Thoracic aorta (tissue), 2 donors: ENCODE data around the gene TGM1. TPM values are rescaled to one million over a fixed set of nuclear protein-coding genes. Genes with fewer than 3 reads are reported as not detected.

Experiments used
- ATAC-seq: fragments of 150-250 bp; one replicate; pipeline ENCODE4 v1.8.0; 2017; ENCODE audit warnings: low read depth; ENCODE audit not compliant: insufficient number of reproducible peaks, low FRiP score
- DNase-seq: peaks from one replicate; pipeline ENCODE4 v3.0.0-alpha.2; 2020; ENCODE audit warnings: low spot score
- H3K27ac ChIP-seq, 2 donors: fragments of 200-600 bp; sonication (generic); 1 replicate in 1 of 2; 2 replicates in 1 of 2; pipeline ENCODE4 v1.5.1; 2016; ENCODE audit warnings: mild to moderate bottlenecking in 2 of 2, moderate library complexity in 2 of 2
- H3K27me3 ChIP-seq: fragments of 200-600 bp; sonication (generic); replicated peaks from 2 replicates; pipeline ENCODE4 v1.6.0; 2016; ENCODE audit warnings: mild to moderate bottlenecking; ENCODE audit not compliant: insufficient read depth
- H3K36me3 ChIP-seq: fragments of 200-600 bp; sonication (generic); one replicate; pipeline ENCODE4 v1.5.1; 2016
- H3K4me1 ChIP-seq, 2 donors: fragments of 200-600 bp; sonication (generic); 1 replicate in 1 of 2; 2 replicates in 1 of 2; pipeline versions ENCODE4 v1.5.1 to v1.6.0; 2016; ENCODE audit warnings: low read depth in 2 of 2, mild to moderate bottlenecking in 1 of 2; ENCODE audit not compliant: control insufficient read depth in 1 of 2
- H3K4me3 ChIP-seq: fragments of 200-600 bp; sonication (generic); 2 replicates; pipeline ENCODE4 v1.5.1; 2016; ENCODE audit warnings: mild to moderate bottlenecking
- H3K9me3 ChIP-seq: fragments of 200-600 bp; sonication (generic); 2 replicates; pipeline ENCODE4 v1.5.1; 2016
- total RNA-seq, 2 donors: library from RNA; depleted of rRNA; stranded (reverse); fragments of >200 nt; gene quantifications; one replicate each; pipeline versions ENCODE4 v1.1.0 to v1.2.3, GENCODE V29; 2016
- TF ChIP-seq, protein P1 (sequence below): fragments of 200-600 bp; sonication (generic); IDR thresholded peaks from one replicate; pipeline ENCODE4 v1.5.1; 2019; ENCODE audit warnings: antibody characterized with exemption

TGM1 gene
- total RNA-seq, 2 donors from 2014 or later = 0.21 TPM; not detected in 1

DNA sequence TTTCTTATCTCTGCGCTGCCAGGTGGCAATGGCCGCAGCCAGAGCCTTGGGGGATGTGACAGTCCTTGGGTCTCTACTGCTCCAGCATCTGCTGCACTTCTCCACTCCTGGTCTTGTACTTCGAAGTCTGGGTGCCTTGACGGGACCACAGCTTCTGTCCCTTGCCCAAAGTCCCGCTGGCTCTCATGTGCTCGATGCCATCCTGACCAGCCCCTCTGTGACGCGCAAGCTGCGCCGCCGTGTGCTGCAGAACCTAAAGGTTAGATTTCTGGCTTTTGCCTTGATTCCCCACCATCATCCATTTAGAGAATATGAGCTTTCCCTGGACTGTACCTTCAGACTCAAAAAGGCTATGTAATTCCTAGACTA is 41.0 kb upstream of the TGM1 start:
- ATAC-seq (no peak), DNase-seq (no peak)
- Histone ChIP-seq H3K27me3 (no peaks in the 10 kb centered on the region), H3K27ac (no peak overlapping the region), H3K4me1 (peaks cover 7 to 12% of the 10 kb centered on the region in 2 donors), H3K36me3 (peaks cover 48% of the 10 kb centered on the region), H3K4me3 (no peak overlapping the region), H3K9me3 (no peaks in the 10 kb centered on the region)
- TF ChIP-seq, protein P1, sequence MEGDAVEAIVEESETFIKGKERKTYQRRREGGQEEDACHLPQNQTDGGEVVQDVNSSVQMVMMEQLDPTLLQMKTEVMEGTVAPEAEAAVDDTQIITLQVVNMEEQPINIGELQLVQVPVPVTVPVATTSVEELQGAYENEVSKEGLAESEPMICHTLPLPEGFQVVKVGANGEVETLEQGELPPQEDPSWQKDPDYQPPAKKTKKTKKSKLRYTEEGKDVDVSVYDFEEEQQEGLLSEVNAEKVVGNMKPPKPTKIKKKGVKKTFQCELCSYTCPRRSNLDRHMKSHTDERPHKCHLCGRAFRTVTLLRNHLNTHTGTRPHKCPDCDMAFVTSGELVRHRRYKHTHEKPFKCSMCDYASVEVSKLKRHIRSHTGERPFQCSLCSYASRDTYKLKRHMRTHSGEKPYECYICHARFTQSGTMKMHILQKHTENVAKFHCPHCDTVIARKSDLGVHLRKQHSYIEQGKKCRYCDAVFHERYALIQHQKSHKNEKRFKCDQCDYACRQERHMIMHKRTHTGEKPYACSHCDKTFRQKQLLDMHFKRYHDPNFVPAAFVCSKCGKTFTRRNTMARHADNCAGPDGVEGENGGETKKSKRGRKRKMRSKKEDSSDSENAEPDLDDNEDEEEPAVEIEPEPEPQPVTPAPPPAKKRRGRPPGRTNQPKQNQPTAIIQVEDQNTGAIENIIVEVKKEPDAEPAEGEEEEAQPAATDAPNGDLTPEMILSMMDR = no peak

DNA sequence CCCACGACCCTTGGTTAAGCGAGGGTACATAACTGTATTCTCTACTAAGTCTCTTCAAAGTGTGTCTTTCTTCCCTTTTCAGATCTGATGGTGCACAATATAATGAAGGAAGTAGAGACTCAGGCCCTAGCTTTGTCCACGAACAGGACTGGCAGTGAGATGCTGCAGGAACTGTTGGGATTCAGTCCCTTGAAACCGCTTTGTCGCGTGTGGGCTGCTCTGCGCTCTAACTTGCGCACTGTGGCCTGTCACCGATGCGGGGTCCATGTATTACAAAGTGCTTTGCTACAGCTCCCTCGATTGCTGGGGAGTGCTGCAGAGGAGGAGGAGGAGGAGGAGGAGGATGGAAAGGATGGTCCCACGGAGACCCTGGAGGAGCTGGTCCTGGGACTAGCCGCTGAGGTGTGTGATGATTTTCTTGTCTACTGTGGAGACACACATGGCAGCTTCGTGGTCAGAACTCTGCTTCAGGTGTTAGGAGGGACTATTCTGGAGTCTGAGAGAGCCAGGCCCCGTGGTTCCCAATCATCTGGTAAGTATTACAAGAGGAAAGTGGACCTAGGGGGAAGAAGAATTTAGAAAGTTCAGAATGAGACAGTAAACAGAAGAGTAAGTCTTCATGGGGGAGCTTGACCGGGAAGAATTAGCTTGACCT is 37.5 kb upstream of the TGM1 start:
- ATAC-seq (no peak), DNase-seq (no peak)
- no peaks in the 10 kb centered on the region for H3K9me3 ChIP-seq
- peaks cover 13 to 16% of the 10 kb centered on the region in 2 donors for H3K4me1 ChIP-seq
- H3K36me3 ChIP-seq = peaks cover 45% of the 10 kb centered on the region
- TF ChIP-seq, protein P1 = no peak
- peak overlapping the region; percentile 77 for H3K4me3 ChIP-seq
- no peaks in the 10 kb centered on the region for H3K27me3 ChIP-seq
- H3K27ac ChIP-seq = no peak overlapping the region

DNA sequence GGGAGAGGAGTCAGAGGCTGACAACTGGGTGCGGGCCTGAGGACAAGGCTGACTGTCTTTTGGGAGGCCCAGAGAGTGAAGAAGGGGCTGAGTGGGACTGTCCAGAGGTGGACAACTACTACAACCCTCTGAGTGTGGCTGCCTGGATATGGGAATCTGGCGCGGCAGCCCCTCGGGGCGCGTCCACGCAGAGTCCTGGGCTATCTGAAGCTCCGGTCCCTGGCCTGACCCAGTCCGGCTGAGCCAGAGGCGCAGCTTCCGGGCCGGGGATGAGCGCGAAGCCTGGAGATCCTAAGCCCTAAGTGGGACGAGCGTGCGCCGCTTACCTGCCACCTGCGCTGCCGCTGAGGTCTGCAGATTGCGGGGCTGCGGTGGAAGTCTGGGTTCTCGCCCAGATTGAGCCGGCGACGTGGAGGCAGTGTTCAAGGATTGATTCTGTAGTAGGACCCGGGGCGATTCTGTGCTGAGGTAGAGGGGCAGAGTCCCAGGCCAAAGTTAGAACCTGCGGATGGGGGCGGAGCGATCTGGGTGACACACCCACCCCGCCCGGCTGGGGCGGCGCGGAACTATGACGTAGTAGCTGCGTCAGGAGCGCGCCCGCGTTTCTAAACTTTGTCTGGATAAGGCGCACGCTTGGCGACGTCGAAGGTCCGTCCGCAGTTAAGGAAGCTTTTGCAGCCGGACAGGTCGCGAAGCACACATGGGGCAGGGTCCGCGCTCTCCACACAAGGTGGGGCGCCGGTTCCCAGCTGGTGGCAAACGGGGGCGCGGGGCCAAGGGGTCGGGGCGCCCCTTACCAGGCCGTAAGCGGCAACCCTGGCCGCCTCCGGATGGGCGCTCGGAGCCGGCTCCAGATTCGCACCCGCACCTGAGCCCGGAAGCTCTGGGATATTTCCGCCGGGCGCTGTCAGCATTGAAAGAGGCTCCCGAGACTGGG is 36.5 kb upstream of the TGM1 start, which contains the start of the genes DHRS1 and NOP9:
Gene DHRS1, minus strand, starts transcription at position 526 of the 937 bp plus-strand sequence. CDS start 674 bp downstream, outside the sequence.
Gene NOP9, plus strand, starts transcription at position 596 of the 937 bp plus-strand sequence. Its CDS starts 105 bp downstream, at position 701.
- Histone ChIP-seq H3K4me1 (peaks cover 13 to 16% of the 10 kb centered on the region in 2 donors), H3K27me3 (no peaks in the 10 kb centered on the region), H3K36me3 (peaks cover 35% of the 10 kb centered on the region), H3K4me3 (peak within 1 kb of the TSS; percentile 77), H3K27ac (peak within 1 kb of the TSS; percentile 52 to 64), H3K9me3 (no peaks in the 10 kb centered on the region)
- peak; percentile 69 for DNase-seq
- TF ChIP-seq, protein P1 = no peak
- peak; percentile 76 for ATAC-seq

DNA sequence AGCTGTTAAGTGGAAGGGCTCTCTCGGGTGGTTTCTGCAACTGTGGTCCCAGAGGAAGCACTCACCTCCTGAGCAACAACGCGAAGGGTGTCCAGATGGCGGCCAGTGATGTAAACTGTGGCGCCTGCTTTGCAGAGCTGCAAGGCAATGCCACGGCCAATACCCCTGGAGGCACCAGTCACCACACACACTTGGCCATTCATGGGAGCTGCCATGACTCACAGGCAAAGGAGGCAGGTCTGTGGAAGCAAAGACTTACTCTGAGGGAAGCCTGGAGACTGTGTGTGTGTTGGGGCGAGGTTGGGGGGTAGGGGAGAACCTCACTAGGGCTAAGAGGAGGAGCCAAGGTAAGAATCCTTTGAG is 35.9 kb upstream of the TGM1 start:
- Histone ChIP-seq H3K27me3 (no peaks in the 10 kb centered on the region), H3K9me3 (no peaks in the 10 kb centered on the region), H3K4me1 (peaks cover 13 to 16% of the 10 kb centered on the region in 2 donors), H3K36me3 (peaks cover 29% of the 10 kb centered on the region), H3K27ac (peak overlapping the region; percentile 52 to 64), H3K4me3 (peak overlapping the region; percentile 77)
- DNase-seq (no peak), ATAC-seq (no peak)
- TF ChIP-seq, protein P1 = no peak
